ENCODE measurements around the gene AP1M2.

GRCh38 chr19:10625762-10626138 lies 38.6 kb upstream of the AP1M2 start:
- TF ChIP-seq CTCF (IDR thresholded peaks at IDR 0.05; ENCODE audit: insufficient read depth, low read depth, low read length) (no peak), EZH2 (IDR thresholded peaks at IDR 0.05; ENCODE audit: insufficient read depth, low read length) (no peak)
